GM18498 (cell line): Measurements from ENCODE around the gene SLC30A2.

ENCODE experiments used
- ATAC-seq: cut with Tn5 transposase; IDR thresholded peaks from one replicate; pipeline ENCODE4 v1.9.1; 2021; ENCODE audit warnings: mild to moderate bottlenecking, moderate library complexity; ENCODE audit not compliant: unreplicated experiment

Gene SLC30A2

GRCh38 chr1:26041978-26042377 is 3.9 kb downstream of the SLC30A2 start:
- ATAC-seq: no peak

GRCh38 chr1:26041401-26041800 is 4.5 kb downstream of the SLC30A2 start:
- ATAC-seq: no peak

- ATAC-seq: no peak
Observed at GRCh38 chr1:26038904-26039303, 7.0 kb downstream of the SLC30A2 start.

DNA sequence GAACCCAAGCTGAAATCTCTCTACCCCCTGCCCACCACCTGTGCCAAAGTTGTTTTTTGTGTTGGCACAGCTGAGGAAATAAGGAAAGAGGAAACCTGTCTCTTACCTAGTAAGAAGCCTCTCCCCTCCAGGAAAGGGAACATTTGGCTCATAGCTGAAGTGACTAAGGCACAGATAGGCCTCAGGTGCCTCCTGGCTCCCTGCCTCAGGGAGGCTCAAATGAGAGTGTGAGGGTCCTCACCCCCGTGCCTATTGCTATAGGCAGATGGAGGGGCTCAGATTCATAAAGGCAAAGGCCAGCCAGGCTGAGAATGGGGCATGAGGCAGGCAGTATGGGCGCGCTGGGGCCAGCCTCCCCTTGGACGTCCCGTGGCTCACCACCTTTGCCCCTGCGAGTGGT is 7.4 kb downstream of the SLC30A2 start:
- no peak for ATAC-seq

GRCh38 chr1:26037904-26038303 is 8.0 kb downstream of the SLC30A2 start:
- ATAC-seq: no peak

- no peak for ATAC-seq
Observed at GRCh38 chr1:26036756-26037281, 9.1 kb downstream of the SLC30A2 start.

DNA sequence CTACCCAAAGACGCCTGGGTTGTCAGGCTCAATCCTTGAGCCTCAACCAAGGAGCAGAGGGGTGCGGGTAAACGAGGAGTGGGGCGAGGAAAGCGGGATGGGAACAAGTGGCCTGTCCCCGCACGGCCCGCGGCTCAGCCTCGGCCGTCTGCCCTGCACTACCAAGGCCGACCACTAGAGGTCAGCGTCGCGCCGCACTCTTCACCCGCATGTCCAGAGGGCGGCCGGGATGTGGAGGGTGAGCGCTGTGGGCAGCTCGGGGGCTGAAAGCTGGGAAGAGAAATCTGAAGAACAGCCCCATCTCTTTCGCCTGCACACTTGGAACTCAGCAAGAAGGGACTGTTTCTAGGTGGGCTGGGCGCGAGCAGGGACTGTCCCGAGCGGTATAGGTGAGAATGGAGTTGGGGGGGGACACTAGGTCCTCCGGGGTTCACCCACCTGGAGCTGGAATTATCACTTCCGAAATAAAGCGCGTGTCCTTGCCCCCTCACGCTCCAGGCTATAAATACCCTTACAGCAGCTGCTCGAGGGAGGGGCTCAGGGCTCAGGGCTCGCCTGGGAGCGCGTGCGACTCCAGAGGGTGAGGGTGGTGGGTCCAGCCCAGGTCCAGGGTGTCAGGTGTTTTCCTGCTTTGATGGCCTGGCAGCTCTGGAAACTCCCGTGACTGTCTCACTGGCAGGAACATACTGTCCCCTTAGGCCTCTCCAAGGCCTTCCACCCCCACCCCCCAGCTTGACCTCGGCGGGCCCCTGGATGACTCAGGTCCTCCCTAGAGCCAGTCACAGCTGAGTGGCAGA is 9.8 kb downstream of the SLC30A2 start:
- peak; percentile 81 for ATAC-seq

DNA sequence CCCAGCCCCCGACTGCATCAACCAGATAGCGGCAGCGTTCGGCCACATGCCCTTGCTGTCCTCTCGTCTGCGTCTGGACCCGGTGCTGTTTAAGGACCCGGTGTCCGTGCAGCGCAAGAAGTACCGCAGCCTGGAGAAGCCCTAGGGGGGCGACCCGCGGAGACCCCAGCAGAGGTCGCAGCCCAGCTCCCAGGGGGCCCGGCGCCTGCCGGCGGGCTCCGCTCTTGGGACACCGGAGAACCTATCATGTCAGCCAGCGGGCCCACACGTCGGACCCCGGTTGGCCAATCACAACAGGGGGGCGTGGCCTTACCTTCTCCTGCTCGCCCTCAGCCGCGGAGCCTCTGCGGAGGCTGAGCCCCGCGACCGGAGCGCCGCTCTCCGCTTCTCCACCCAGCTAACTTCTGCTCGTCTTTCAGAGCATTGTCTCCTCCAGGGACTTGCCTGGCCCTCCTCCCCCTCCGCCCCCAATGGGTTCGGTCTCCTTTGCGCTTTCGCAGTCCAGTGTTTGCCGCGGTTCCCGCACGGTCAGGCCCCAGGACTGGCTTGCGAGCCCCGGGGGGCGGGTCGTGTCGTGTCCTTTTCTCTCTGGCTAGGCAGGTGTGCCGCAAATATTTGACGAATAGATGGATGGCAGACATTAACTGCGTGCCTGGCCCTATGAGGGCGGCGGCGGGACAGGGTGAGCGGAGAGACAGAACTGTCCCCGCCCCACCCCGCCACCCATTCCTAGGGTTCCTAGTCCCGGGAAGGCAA is 10.5 kb downstream of the SLC30A2 start:
- ATAC-seq: peak; percentile 89

GRCh38 chr1:26034504-26035202 is 11.3 kb downstream of the SLC30A2 start:
- ATAC-seq: no peak

DNA sequence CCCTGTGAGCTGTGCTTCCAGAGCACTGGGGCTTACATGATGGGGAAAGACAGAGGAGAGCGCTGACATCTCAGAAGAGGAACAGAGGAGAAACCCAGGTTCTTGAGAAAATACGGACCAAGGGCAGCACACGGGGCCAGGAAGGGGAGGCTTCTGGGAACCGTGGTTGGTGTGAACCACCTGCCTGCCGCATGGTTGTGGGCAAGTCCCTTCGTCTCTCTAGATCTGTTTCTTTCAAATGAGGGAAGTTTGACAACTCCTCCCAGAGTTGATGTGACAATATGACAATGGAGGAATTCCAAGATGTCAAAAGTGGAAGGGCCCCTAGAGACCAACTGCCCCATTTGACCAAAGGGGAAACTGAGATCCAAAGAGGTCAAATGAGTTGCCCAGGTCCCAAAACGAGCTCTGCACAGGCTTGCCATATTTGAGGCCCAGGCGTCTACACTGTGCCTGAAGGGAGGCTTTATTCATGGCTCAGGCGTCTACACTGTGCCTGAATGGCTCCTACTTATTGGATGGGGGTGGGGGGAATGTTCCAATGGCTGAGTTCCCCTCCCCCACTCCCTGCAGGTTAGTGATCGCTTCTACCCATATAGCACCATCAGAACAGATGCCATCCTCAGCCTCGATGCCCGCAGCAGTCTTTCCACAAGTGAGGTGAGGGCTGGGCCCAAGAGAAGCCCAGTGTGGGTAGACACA is 13.1 kb downstream of the SLC30A2 start:
- no peak for ATAC-seq

- no peak for ATAC-seq
Observed at GRCh38 chr1:26031611-26032220, 14.2 kb downstream of the SLC30A2 start.

- ATAC-seq: no peak
Observed at GRCh38 chr1:26031196-26031595, 14.7 kb downstream of the SLC30A2 start.

- ATAC-seq: no peak
Observed at GRCh38 chr1:26029864-26030481, 15.9 kb downstream of the SLC30A2 start.

DNA sequence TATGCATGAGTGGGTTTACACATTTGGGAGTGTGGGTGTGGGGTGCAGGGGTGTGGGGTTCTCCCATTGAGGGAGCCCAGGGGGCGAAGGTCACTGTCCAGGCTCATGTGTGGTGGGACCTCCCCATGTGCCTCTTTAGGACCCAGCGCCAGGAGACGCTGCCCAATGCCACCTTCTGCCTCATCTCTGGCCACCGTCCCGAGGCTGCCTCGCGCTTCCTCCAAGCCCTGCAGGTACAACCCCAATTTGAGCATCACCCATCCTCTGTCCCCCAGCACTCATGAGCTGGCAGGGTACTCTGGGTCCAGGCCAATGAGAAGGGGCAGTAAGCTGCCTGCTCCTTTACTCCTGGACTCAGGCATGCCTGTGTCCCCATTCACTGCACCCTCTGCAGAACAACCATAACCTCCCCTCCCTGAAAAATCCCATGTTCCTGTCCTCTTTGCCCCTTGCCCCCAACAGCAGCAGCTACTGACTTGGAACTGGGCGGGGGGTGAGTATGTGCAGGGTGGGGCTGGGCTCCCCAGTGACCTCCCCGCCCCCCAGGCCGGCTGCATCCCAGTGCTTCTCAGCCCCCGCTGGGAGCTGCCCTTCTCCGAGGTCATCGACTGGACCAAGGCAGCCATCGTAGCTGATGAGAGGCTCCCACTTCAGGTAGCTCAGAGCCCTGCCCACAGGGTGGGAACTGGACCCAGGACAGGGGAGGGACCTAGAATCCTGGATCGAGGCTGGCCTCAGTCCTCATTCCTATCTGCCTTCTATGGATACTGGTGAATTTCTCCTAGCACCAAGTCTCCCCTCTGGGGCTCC is 16.7 kb downstream of the SLC30A2 start:
- no peak for ATAC-seq

GRCh38 chr1:26028490-26028980 is 17.4 kb downstream of the SLC30A2 start:
- no peak for ATAC-seq

DNA sequence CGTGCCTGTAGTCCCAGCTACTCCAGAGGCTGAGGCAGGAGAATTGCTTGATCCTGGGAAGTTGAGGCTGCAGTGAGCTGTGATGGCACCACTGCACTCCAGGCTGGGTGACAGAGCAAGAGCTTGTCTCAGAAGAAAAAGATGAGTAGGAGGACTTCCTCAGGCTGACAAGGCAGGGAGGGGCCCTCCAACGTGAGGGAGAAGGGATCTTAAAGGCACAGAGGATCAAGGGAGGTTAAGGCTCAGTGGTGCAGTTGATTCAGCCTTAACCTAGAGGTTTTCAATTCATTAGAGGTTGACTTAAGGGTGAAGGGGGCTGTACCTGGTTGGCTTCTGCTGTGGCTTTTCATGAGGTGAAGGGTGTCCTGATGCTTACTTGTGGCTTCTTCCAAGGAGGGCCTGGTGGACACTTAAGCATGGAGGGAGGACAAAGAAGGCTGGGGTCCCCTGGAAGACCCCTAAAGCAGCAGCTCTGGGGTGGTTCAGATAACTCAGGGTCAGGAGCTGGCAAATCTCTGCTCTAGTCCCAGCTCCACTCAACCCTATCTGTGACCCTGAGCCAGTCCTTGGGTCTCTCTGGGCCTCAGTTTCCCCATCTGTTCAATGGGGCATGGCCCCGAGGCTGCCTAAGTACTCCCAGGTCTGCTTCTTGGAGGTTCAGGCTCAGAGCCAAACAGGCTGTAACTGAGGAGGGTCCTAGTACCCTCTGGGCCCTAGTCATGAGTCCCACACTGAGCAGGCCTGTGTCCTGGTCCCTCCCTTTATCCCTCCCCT is 18.0 kb downstream of the SLC30A2 start:
- no peak for ATAC-seq

DNA sequence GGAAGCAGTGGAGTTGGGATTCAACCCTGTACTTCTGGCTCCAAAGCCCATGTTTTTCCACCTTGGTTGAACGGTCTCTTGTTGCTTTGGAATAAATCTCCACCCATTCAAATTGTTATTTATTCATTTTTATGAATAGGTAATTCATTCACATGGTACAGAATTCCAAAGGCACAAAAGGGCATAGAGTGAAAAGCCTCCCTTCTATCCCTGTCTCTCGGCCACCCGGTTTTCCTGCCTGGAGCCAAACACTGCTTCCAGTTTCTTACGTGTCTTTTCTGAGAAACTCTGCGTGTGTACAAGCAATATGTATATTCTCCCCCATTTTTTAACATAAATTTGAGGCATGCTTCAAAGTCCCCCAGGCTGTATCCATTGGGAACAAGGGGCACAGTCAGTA is 20.4 kb downstream of the SLC30A2 start:
- ATAC-seq: no peak

- ATAC-seq: no peak
Observed at GRCh38 chr1:26025060-26025459, 20.9 kb downstream of the SLC30A2 start.
